HCT116 (cell line): ENCODE data around the gene PURA. TPM values are rescaled to one million over a fixed set of nuclear protein-coding genes. Genes with fewer than 3 reads are reported as not detected.
A peak's percentile ranks its signal among the peaks of the same experiment; 100 is the strongest.

ENCODE experiments used
- ATAC-seq: fragments of 200-7000 bp; cut with Tn5 transposase; 2 replicates; pipeline ENCODE4 v1.9.1; 2020; ENCODE audit warnings: mild to moderate bottlenecking, moderate library complexity
- BruUV-seq: library from RNA; stranded (reverse); fragments of 400-500 nt; replicated peaks from 2 replicates; lab custom pipeline; 2021; lab: Mats Ljungman, UMichigan
- CTCF ChIA-PET: fragments of 300-600 bp; sonication (Branson Sonifier 250); formaldehyde crosslinking; loops from one replicate; lab custom pipeline; 2021; ENCODE audit warnings: antibody characterized with exemption; lab: Charles Lee
- POLR2A ChIA-PET: fragments of 300-600, 350-600 bp; sonication (Branson Sonifier 250); formaldehyde crosslinking; loops from one replicate; lab custom pipeline; 2021; ENCODE audit warnings: antibody characterized with exemption; lab: Charles Lee
- RAD21 ChIA-PET, 2 experiments: fragments of 300-600 bp; sonication (Branson Sonifier 250); formaldehyde crosslinking; loops; one replicate each; lab custom pipeline; 2023; ENCODE audit warnings: low total read pairs in 2 of 2; ENCODE audit not compliant: uncharacterized antibody in 2 of 2, unreplicated experiment in 2 of 2, low non-redundant PET in 1 of 2; lab: Charles Lee
- DNase-seq: peaks from one replicate; pipeline ENCODE4 v3.0.0-alpha.2; 2010; ENCODE audit warnings: low read depth, low spot score
- H2AFZ ChIP-seq: fragments of 200-600 bp; shearing (Covaris generic), sonication (generic); 2 replicates; pipeline ENCODE4 v1.6.1; 2017; ENCODE audit warnings: low read depth, mixed run types, mixed read lengths, antibody characterized with exemption, low read length; ENCODE audit not compliant: poor library complexity, severe bottlenecking
- H3K27ac ChIP-seq: 2 replicates; pipeline ENCODE4 v1.5.1; 2012; ENCODE audit warnings: low read depth, low read length
- H3K27me3 ChIP-seq: fragments of 200-600 bp; sonication (generic); 2 replicates; pipeline ENCODE4 v1.6.1; 2016; ENCODE audit warnings: mixed run types, low read length, mixed read lengths; ENCODE audit not compliant: insufficient read depth
- H3K36me3 ChIP-seq, 2 experiments: fragments of 200-500 bp in 1 of 2; fragments of 200-600 bp in 1 of 2; sonication (Bioruptor generic) in 1 of 2; sonication (generic) in 1 of 2; 2 replicates each; pipeline versions ENCODE4 v1.5.1 to v1.6.1; 2014 to 2016; ENCODE audit warnings: low read length in 2 of 2, inconsistent platforms in 1 of 2, mixed read lengths in 1 of 2, mixed run types in 1 of 2; ENCODE audit not compliant: insufficient read depth in 2 of 2, control insufficient read depth in 1 of 2
- H3K4me1 ChIP-seq, 2 experiments: fragments of 200-600 bp in 1 of 2; sonication (generic) in 1 of 2; 2 replicates each; pipeline versions ENCODE4 v1.5.1 to v1.6.1; 2012 to 2017; ENCODE audit warnings: low read length in 2 of 2, inconsistent platforms in 1 of 2, mild to moderate bottlenecking in 1 of 2, mixed read lengths in 1 of 2, mixed run types in 1 of 2, moderate library complexity in 1 of 2; ENCODE audit not compliant: insufficient read depth in 2 of 2, control insufficient read depth in 1 of 2
- H3K4me2 ChIP-seq: fragments of 200-600 bp; sonication (generic); 2 replicates; pipeline ENCODE4 v1.6.1; 2017; ENCODE audit warnings: mixed run types, low read length, mixed read lengths
- H3K4me3 ChIP-seq, 2 experiments: fragments of 200-600 bp in 1 of 2; sonication (generic) in 1 of 2; replicated peaks in 1 of 2; 2 replicates each; pipeline ENCODE4 v1.5.1; 2011 to 2016; ENCODE audit warnings: low read length in 2 of 2, control low read depth in 1 of 2, low read depth in 1 of 2, mild to moderate bottlenecking in 1 of 2, mixed read lengths in 1 of 2, mixed run types in 1 of 2
- H3K79me2 ChIP-seq: fragments of 200-600 bp; sonication (generic); 2 replicates; pipeline ENCODE4 v1.6.1; 2017; ENCODE audit warnings: mild to moderate bottlenecking, mixed run types, low read length, moderate library complexity, mixed read lengths; ENCODE audit not compliant: insufficient read depth
- H3K9ac ChIP-seq: fragments of 200-600 bp; sonication (generic); 2 replicates; pipeline ENCODE4 v1.6.1; 2016; ENCODE audit warnings: low read length, mixed read lengths
- H3K9me2 ChIP-seq: fragments of 200-600 bp; sonication (generic), shearing (Covaris generic); 2 replicates; pipeline ENCODE4 v1.6.1; 2017; ENCODE audit warnings: mixed run types, mild to moderate bottlenecking, moderate library complexity; ENCODE audit not compliant: insufficient read depth
- H3K9me3 ChIP-seq, 2 experiments: fragments of 200-500 bp in 1 of 2; fragments of 200-600 bp in 1 of 2; sonication (Bioruptor generic) in 1 of 2; sonication (generic) in 1 of 2; 2 replicates each; pipeline ENCODE4 v1.6.1; 2014 to 2017; ENCODE audit warnings: low read length in 2 of 2, mixed read lengths in 2 of 2, inconsistent platforms in 1 of 2, low read depth in 1 of 2, mild to moderate bottlenecking in 1 of 2, mixed run types in 1 of 2, moderate library complexity in 1 of 2; ENCODE audit not compliant: control insufficient read depth in 1 of 2, insufficient read depth in 1 of 2
- H4K20me1 ChIP-seq: fragments of 200-600 bp; sonication (generic), shearing (Covaris generic); 2 replicates; pipeline ENCODE4 v1.6.1; 2017; ENCODE audit warnings: mixed run types, mild to moderate bottlenecking, moderate library complexity; ENCODE audit not compliant: insufficient read depth
- CBX3 ChIP-seq: IDR thresholded peaks from 2 replicates; pipeline ENCODE4 v1.6.1; 2012; ENCODE audit warnings: low read depth
- EGR1 ChIP-seq: IDR thresholded peaks from 2 replicates; pipeline ENCODE4 v1.6.1; 2012; ENCODE audit warnings: low read depth
- EZH2 ChIP-seq: fragments of 200-600 bp; sonication (generic); IDR thresholded peaks from 2 replicates; pipeline ENCODE4 v1.6.1; 2017; ENCODE audit warnings: antibody characterized with exemption, mixed run types
- RAD21 ChIP-seq: IDR thresholded peaks from 2 replicates; pipeline ENCODE4 v1.6.1; 2012; ENCODE audit warnings: low read depth, mild to moderate bottlenecking
- SIN3A ChIP-seq: IDR thresholded peaks from 2 replicates; pipeline ENCODE4 v1.6.1; 2012; ENCODE audit warnings: low read depth
- SP1 ChIP-seq: IDR thresholded peaks from 2 replicates; pipeline ENCODE4 v1.6.1; 2012; ENCODE audit warnings: low read depth
- SRF ChIP-seq: IDR thresholded peaks from 2 replicates; pipeline ENCODE4 v1.6.1; 2012; ENCODE audit warnings: low read depth
- TCF7L2 ChIP-seq: IDR thresholded peaks from 2 replicates; pipeline ENCODE4 v1.7.0; 2011; ENCODE audit warnings: borderline replicate concordance, inconsistent platforms; ENCODE audit not compliant: insufficient read depth, insufficient read length; ENCODE audit errors: extremely low read depth
- YY1 ChIP-seq: IDR thresholded peaks from 2 replicates; pipeline ENCODE4 v1.6.1; 2011; ENCODE audit warnings: low read length, low read depth, moderate library complexity, mild to moderate bottlenecking; ENCODE audit not compliant: insufficient replicate concordance; ENCODE audit errors: extremely low read depth
- ZNF274 ChIP-seq: fragments of 200-500 bp; sonication (Bioruptor generic); IDR thresholded peaks from 2 replicates; pipeline ENCODE4 v1.6.1; 2014; ENCODE audit warnings: mild to moderate bottlenecking, low read depth, low read length, inconsistent platforms
- intact Hi-C: fragments of 100-400 bp; cut with micrococcal nuclease; formaldehyde crosslinking; loops from 2 replicates; pipeline ENCODE4 v1.10.0; 2022
- total RNA-seq: library from RNA; stranded (reverse); gene quantifications from one replicate; pipeline ENCODE4 v1.2.1, GENCODE V29; 2021; ENCODE audit not compliant: unreplicated experiment
- TF ChIP-seq, protein P1 (sequence below): IDR thresholded peaks from 2 replicates; pipeline ENCODE4 v1.6.1; 2012
- TF ChIP-seq, protein P2 (sequence below), 3 experiments: fragments of 200-600 bp in 1 of 3; sonication (generic) in 1 of 3; IDR thresholded peaks in 2 of 3; conservative IDR thresholded peaks in 1 of 3; 2 replicates each; pipeline ENCODE4 v1.5.1; 2012 to 2017; ENCODE audit warnings: low read depth in 2 of 3, low read length in 2 of 3, antibody characterized with exemption in 1 of 3, borderline replicate concordance in 1 of 3, control low read depth in 1 of 3, mild to moderate bottlenecking in 1 of 3, mixed read lengths in 1 of 3, mixed run types in 1 of 3, moderate library complexity in 1 of 3; ENCODE audit not compliant: insufficient read depth in 1 of 3

The PURA gene
- total RNA-seq, 1 experiment from 2014 or later: 15.2 TPM

DNA sequence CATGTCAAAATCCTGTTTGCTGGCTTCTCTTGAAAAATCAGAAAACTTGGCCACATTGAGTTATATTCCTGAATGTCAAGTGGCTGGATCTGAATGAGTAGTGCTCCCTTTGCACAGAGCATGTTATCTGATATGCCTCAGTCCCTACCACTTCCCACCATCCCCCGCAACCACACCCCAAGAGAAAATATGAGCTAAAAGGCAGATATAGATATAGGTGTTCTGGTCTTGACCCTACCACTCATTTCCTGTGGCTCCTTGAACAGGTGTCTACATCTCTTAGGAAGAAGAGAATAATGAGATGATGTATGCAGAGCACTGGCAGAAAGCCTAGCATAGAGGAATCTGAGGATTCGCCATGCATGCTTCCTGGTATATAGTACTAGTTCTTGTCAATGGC is 54.5 kb downstream of the PURA start:
- intact Hi-C loops: no loop called here
- H3K9ac ChIP-seq: no peak overlapping the region
- peaks cover 2 to 13% of the 10 kb centered on the region in 2 experiments; a peak in 2 of 4 replicates for H3K4me1 ChIP-seq
- RAD21 ChIA-PET: no interaction called here
- H2AFZ ChIP-seq: no peak overlapping the region
- H3K9me3 ChIP-seq: no peaks in the 10 kb centered on the region
- H3K27me3 ChIP-seq: no peaks in the 10 kb centered on the region
- no peak for TF ChIP-seq CBX3
- TF ChIP-seq TCF7L2: no peak
- TF ChIP-seq SRF: no peak
- TF ChIP-seq, protein P1, sequence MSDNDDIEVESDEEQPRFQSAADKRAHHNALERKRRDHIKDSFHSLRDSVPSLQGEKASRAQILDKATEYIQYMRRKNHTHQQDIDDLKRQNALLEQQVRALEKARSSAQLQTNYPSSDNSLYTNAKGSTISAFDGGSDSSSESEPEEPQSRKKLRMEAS: no peak
- no peak for TF ChIP-seq SIN3A
- no peak for TF ChIP-seq YY1
- TF ChIP-seq SP1: no peak
- no peak for TF ChIP-seq ZNF274
- TF ChIP-seq, all 23 proteins: peak for 0
- Histone ChIP-seq H3K4me3 (no peak overlapping the region), H3K27ac (no peak overlapping the region), H3K4me2 (no peak overlapping the region), H3K9me2 (no peaks in the 10 kb centered on the region), H3K79me2 (no peaks in the 10 kb centered on the region), H4K20me1 (no peaks in the 10 kb centered on the region), H3K36me3 (no peaks in the 10 kb centered on the region)
- BruUV-seq: no TSS peak
- DNase-seq: no peak
- ChIA-PET POLR2A (no interaction called here), CTCF (interaction anchor here (1.2 to 2.3 kb wide), 3 partner anchors 55 to 393 kb away, joined by 3 to 19 read pairs (median 3); no protein-coding TSS in a partner anchor)
- ATAC-seq: no peak

DNA sequence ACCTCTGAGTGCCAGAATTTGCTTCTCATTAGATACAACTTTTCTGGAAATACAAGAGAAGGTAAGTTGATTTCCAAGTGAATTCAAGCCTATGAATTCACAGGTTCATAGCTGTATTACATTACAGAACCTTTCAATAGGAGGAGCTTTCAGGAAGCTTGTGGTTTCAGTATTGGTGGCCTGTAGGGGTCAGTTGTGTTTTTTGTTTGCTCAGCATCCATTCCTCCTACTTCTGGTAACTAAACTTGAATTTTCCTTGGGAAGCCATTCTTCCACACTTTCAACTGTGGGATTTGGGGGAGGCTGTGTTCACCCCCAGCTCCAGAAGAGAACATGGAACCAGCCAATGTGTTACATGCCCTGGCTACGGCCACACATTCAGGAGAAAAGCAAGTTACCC is 55.5 kb downstream of the PURA start:
- intact Hi-C loops: no loop called here
- Histone ChIP-seq H3K9me2 (no peaks in the 10 kb centered on the region), H3K4me1 (peaks cover 3 to 16% of the 10 kb centered on the region in 2 experiments; a peak in 3 of 4 replicates), H3K4me2 (peak overlapping the region; percentile 19; the same call in 1 of the 2 replicates), H2AFZ (peak overlapping the region; percentile 18), H3K79me2 (no peaks in the 10 kb centered on the region), H3K36me3 (no peaks in the 10 kb centered on the region), H3K27me3 (no peaks in the 10 kb centered on the region), H4K20me1 (no peaks in the 10 kb centered on the region), H3K4me3 (no peak overlapping the region), H3K27ac (no peak overlapping the region), H3K9ac (no peak overlapping the region), H3K9me3 (no peaks in the 10 kb centered on the region)
- CTCF ChIA-PET: interaction anchor here (0.8 to 2.3 kb wide), 13 partner anchors 10 to 394 kb away, joined by 3 to 19 read pairs (median 4); no protein-coding TSS in a partner anchor
- ATAC-seq (peak; percentile 83), DNase-seq (no peak)
- no peak for TF ChIP-seq EZH2
- TF ChIP-seq RAD21: peak; percentile 78
- TF ChIP-seq EGR1: no peak
- TF ChIP-seq, protein P2, sequence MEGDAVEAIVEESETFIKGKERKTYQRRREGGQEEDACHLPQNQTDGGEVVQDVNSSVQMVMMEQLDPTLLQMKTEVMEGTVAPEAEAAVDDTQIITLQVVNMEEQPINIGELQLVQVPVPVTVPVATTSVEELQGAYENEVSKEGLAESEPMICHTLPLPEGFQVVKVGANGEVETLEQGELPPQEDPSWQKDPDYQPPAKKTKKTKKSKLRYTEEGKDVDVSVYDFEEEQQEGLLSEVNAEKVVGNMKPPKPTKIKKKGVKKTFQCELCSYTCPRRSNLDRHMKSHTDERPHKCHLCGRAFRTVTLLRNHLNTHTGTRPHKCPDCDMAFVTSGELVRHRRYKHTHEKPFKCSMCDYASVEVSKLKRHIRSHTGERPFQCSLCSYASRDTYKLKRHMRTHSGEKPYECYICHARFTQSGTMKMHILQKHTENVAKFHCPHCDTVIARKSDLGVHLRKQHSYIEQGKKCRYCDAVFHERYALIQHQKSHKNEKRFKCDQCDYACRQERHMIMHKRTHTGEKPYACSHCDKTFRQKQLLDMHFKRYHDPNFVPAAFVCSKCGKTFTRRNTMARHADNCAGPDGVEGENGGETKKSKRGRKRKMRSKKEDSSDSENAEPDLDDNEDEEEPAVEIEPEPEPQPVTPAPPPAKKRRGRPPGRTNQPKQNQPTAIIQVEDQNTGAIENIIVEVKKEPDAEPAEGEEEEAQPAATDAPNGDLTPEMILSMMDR (IDR thresholded peaks at IDR 0.05 in 2 of 3, conservative IDR thresholded peaks at IDR 0.05 in 1 of 3; ENCODE audit: borderline replicate concordance in 1 of 3, insufficient read depth in 1 of 3, low read depth in 2 of 3, low read length in 2 of 3): peak; percentile 21 to 65 (median 34); a peak in 3 of 6 replicates
- TF ChIP-seq TCF7L2: no peak
- no TSS peak for BruUV-seq
- RAD21 ChIA-PET: interaction anchor here (0.8 to 1.6 kb wide), 8 partner anchors 11 to 189 kb away, joined by 3 to 6 read pairs (median 4); no protein-coding TSS in a partner anchor
- POLR2A ChIA-PET: interaction anchor here (1.1 kb wide), 1 partner anchor 177 kb away, joined by 3 read pairs; the partner anchor contains the start of gene HBEGF
